ENCODE results near the gene SLC16A8.

GRCh38 chr22:38071421-38072321 lies 12.3 kb downstream of the SLC16A8 start:
- TF ChIP-seq CTCF (IDR thresholded peaks at IDR 0.05) (no peak), POLR2A (IDR thresholded peaks at IDR 0.05) (no peak)

Data from adrenal gland (tissue), 5 donors.